WERI-Rb-1 (cell line): Measurements from ENCODE around the gene IL17REL.

Experiments used
- DNase-seq: peaks from one replicate; pipeline ENCODE4 v3.0.0-alpha.2; 2020
- H3K27ac ChIP-seq: fragments of 250-450 bp; sonication (Bioruptor Pico); 2 replicates; pipeline ENCODE4 v1.5.1; 2020; ENCODE audit warnings: mild to moderate bottlenecking, moderate library complexity
- H3K27me3 ChIP-seq: fragments of 250-450 bp; sonication (Bioruptor Pico); 2 replicates; pipeline ENCODE4 v1.5.1; 2021; ENCODE audit warnings: mild to moderate bottlenecking, low read depth, moderate library complexity; ENCODE audit not compliant: insufficient read depth, severe bottlenecking
- H3K36me3 ChIP-seq: fragments of 250-450 bp; sonication (Bioruptor Pico); 2 replicates; pipeline ENCODE4 v1.5.1; 2020; ENCODE audit warnings: mild to moderate bottlenecking, moderate library complexity
- H3K4me3 ChIP-seq: 2 replicates; pipeline ENCODE4 v1.5.1; 2011; ENCODE audit warnings: low read depth, mild to moderate bottlenecking, control low read depth, low read length
- H3K9me3 ChIP-seq: fragments of 250-450 bp; sonication (Bioruptor Pico); 2 replicates; pipeline ENCODE4 v1.5.1; 2021; ENCODE audit warnings: mild to moderate bottlenecking, moderate library complexity; ENCODE audit not compliant: severe bottlenecking
- TF ChIP-seq, protein P1 (sequence below): IDR thresholded peaks from 2 replicates; pipeline ENCODE4 v1.5.1; 2011; ENCODE audit warnings: low read depth, mild to moderate bottlenecking, control low read depth, inconsistent platforms, low read length

IL17REL gene

DNA sequence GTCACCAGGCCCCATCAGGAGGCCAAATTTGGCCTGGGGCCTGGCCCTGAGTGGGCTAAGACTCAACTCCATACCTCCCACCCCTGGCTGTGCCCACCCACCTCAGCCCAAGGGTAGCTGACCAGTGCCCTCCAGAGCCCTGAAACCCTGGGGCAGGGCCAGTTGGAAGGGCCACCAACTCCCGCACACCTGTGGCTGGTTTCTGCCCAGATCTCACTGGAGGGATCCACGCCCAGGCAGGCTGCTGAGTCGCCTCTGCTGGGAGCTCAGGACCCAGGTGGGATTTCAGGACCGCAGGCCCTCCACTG is 60.9 kb downstream of the IL17REL start:
- TF ChIP-seq, protein P1, sequence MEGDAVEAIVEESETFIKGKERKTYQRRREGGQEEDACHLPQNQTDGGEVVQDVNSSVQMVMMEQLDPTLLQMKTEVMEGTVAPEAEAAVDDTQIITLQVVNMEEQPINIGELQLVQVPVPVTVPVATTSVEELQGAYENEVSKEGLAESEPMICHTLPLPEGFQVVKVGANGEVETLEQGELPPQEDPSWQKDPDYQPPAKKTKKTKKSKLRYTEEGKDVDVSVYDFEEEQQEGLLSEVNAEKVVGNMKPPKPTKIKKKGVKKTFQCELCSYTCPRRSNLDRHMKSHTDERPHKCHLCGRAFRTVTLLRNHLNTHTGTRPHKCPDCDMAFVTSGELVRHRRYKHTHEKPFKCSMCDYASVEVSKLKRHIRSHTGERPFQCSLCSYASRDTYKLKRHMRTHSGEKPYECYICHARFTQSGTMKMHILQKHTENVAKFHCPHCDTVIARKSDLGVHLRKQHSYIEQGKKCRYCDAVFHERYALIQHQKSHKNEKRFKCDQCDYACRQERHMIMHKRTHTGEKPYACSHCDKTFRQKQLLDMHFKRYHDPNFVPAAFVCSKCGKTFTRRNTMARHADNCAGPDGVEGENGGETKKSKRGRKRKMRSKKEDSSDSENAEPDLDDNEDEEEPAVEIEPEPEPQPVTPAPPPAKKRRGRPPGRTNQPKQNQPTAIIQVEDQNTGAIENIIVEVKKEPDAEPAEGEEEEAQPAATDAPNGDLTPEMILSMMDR: no peak
- Histone ChIP-seq H3K27ac (no peak overlapping the region), H3K27me3 (no peaks in the 10 kb centered on the region), H3K36me3 (no peaks in the 10 kb centered on the region), H3K9me3 (no peaks in the 10 kb centered on the region), H3K4me3 (no peak overlapping the region)
- DNase-seq: no peak

DNA sequence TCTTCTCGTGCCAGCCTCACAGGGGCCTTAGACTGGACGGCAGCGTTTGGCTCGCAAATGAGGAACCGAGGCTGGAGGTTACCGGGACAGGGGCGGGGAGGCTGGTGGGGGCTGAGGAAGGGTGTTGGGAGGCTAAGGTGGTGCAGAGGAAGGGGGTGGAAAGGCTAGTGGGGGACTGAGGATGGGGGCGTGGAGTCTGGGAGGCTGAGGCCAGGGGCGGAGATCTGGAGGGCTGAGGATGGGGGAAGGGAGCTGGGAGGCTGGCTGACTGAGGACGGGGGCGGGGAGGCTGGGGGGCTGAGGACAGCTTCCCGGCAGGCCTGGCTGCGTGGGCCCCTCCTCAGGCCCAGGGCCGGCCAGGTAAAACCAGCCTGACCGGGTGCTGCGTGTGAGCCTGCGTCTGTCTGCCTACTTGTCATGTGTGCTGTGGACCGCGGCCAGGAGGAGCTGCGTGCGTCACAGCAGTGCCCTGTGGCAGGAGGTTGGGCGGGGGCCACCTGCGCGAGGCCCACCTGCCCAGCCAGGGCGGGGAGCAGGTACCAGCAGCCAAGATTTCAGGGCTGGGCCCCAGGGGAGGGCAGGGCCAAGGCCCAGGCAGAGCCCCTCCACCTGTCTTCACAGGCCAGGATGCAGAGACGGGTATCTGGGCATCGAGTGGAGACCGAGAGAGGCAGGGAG is 61.4 kb downstream of the IL17REL start:
- H3K27me3 ChIP-seq: no peaks in the 10 kb centered on the region
- H3K27ac ChIP-seq: no peak overlapping the region
- TF ChIP-seq, protein P1: no peak
- H3K9me3 ChIP-seq: no peaks in the 10 kb centered on the region
- no peaks in the 10 kb centered on the region for H3K36me3 ChIP-seq
- DNase-seq: no peak
- no peak overlapping the region for H3K4me3 ChIP-seq

DNA sequence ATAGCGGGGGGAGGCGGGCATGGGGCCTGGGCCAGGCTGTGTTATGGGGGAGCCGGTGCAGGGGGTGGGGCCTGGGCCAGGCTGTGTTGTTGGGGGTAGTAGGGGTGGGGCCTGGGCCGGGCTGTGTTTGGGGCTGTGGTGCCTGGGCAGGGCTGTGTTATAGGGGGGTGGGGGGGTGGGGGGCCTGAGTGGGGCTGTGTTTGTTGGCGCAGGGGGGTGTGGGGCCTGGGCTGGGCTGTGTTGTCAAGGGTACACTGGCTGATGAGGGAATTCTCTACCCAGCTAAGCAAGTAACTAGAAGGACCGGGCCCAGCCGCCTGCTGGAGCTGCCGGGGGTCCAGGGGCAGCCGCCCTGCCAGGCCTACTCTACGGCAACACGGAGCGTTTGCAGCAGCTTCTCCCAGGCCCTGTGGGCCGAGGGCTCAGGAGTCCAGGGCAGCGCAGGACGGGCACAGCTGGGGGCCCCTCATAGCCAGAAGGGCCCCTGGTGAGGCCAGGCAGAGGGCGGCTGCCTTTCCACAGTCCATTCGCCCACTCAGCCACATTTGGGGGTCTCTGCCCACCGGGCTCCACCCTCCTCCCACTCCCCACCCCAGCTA is 62.1 kb downstream of the IL17REL start:
- no peak overlapping the region for H3K27ac ChIP-seq
- no peaks in the 10 kb centered on the region for H3K27me3 ChIP-seq
- DNase-seq: no peak
- no peak overlapping the region for H3K4me3 ChIP-seq
- H3K36me3 ChIP-seq: no peaks in the 10 kb centered on the region
- H3K9me3 ChIP-seq: no peaks in the 10 kb centered on the region
- TF ChIP-seq, protein P1: no peak

DNA sequence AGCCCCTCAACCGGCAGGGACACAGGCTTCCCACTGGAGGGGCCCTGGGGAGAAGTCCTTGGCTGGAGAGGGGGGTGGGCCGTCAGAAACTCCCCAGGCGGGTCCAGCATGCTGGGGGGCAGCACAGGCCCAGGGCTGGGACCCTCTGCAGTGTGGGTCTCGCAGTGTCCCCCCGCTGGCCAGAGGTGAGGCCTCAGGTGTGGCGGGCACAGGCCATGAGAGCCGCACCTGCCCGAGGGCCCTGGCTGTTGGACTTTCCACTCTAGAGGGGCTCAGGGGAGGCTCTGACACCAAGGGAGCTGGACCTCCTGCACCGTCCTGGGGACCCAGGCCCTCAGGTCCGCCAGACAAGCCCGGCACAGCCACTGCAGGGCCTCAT is 62.7 kb downstream of the IL17REL start:
- no peaks in the 10 kb centered on the region for H3K9me3 ChIP-seq
- no peak for DNase-seq
- no peaks in the 10 kb centered on the region for H3K36me3 ChIP-seq
- H3K27ac ChIP-seq: no peak overlapping the region
- TF ChIP-seq, protein P1: no peak
- no peak overlapping the region for H3K4me3 ChIP-seq
- H3K27me3 ChIP-seq: no peaks in the 10 kb centered on the region

DNA sequence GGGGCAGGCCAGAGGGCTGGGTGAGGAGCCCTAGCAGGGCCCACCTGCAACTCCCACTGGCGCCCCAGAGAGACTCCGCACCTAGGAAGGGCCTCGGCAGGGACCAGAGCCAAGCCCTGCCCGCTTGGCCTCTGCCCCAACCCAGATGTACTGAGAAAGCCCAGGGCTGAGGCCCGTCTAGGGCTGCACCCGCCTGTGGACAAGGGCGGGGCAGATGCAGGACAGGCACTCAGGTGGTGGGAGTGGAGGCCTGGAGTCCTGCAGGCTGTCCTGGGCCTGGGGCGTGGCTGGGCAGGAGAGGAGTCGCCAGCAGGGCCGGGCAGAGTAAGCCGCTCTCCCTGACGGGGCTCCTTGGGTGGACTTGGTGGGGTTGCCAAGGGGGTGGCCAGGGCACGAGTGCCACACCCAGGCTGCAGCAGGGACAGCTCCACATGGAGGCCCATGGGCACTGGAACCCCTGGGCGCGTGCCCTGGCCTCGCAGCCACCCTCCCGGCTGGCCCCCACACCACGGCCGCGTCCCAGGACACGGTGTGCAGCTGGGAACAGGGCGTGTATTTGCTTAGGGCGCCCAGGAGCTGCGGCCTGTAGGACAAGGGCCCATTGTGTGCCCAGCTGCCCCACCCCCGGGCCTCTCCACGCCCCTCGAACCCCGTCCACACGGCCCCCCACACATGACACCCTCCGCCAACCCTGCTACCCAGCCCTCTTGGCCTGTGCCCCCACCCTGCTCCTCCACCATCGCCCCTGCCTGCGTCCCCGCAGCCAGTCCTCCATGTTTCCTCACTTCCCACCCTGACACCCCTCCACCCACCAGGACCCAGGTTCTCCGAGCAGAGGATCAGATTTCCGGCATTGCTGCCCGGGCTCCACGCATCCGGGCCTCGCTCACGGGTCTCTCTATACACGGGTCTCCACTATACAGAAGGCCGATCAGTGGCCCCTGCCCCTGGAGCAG is 63.3 kb downstream of the IL17REL start:
- Histone ChIP-seq H3K4me3 (no peak overlapping the region), H3K27me3 (no peaks in the 10 kb centered on the region), H3K36me3 (no peaks in the 10 kb centered on the region), H3K27ac (no peak overlapping the region), H3K9me3 (no peaks in the 10 kb centered on the region)
- no peak for DNase-seq
- TF ChIP-seq, protein P1: no peak
